ACHN (cell line): ENCODE results near the gene INSYN1.
"Not testable (repeated sequence)": the region's sequence is repeated elsewhere in the genome, so short reads cannot be mapped to it uniquely, and the experiment has no call there.

Experiments used
- DNase-seq: peaks from one replicate; pipeline ENCODE4 v3.0.0-alpha.2; 2015
- in situ Hi-C: cut with HindIII; loops from 2 replicates; pipeline ENCODE4 v1.10.0; 2017; ENCODE audit warnings: low sequenced_read_pairs, low pct_ligation_motif_present, low pct_unique_long_range_greater_than_20kb

Gene INSYN1

GRCh38 chr15:73727330-73727976 lies 25.7 kb downstream of the INSYN1 start:
- peak; percentile 72 for DNase-seq
- in situ Hi-C loops: no loop called here

- in situ Hi-C loops: no loop called here
- no peak for DNase-seq
Observed at GRCh38 chr15:73724212-73724611, 28.9 kb downstream of the INSYN1 start.

- no peak for DNase-seq
Observed at GRCh38 chr15:73723191-73723590, 30.0 kb downstream of the INSYN1 start.

GRCh38 chr15:73722425-73722824 lies 30.7 kb downstream of the INSYN1 start:
- DNase-seq: no peak
- in situ Hi-C loops: no loop called here

More at GRCh38 chr15:73723191-73723590, 30.0 kb downstream of the INSYN1 start:
- in situ Hi-C loops: no loop called here

- in situ Hi-C loops: no loop called here
Observed at GRCh38 chr15:73718694-73719093, 34.5 kb downstream of the INSYN1 start.

GRCh38 chr15:73717802-73718201 lies 35.3 kb downstream of the INSYN1 start:
- no peak for DNase-seq
- in situ Hi-C loops: no loop called here

More at GRCh38 chr15:73718694-73719093, 34.5 kb downstream of the INSYN1 start:
- DNase-seq: no peak

- in situ Hi-C loops: no loop called here
- DNase-seq: no peak
Observed at GRCh38 chr15:73717206-73717605, 35.9 kb downstream of the INSYN1 start.

GRCh38 chr15:73716417-73716816 lies 36.7 kb downstream of the INSYN1 start:
- in situ Hi-C loops: no loop called here
- no peak for DNase-seq

GRCh38 chr15:73715417-73715816 lies 37.7 kb downstream of the INSYN1 start:
- no peak for DNase-seq
- in situ Hi-C loops: no loop called here

GRCh38 chr15:73714695-73715301 lies 38.4 kb downstream of the INSYN1 start:
- in situ Hi-C loops: no loop called here

GRCh38 chr15:73712107-73712506 lies 41.0 kb downstream of the INSYN1 start:
- in situ Hi-C loops: no loop called here
- no peak for DNase-seq

More at GRCh38 chr15:73714695-73715301, 38.4 kb downstream of the INSYN1 start:
- no peak for DNase-seq

GRCh38 chr15:73711526-73711925 lies 41.6 kb downstream of the INSYN1 start:
- in situ Hi-C loops: no loop called here
- DNase-seq: no peak

- DNase-seq: no peak
- in situ Hi-C loops: no loop called here
Observed at GRCh38 chr15:73710321-73710720, 42.8 kb downstream of the INSYN1 start.

- no peak for DNase-seq
- in situ Hi-C loops: no loop called here
Observed at GRCh38 chr15:73709686-73710085, 43.5 kb downstream of the INSYN1 start.

GRCh38 chr15:73709241-73709640 lies 43.9 kb downstream of the INSYN1 start:
- in situ Hi-C loops: no loop called here
- no peak for DNase-seq

- in situ Hi-C loops: no loop called here
- DNase-seq: no peak
Observed at GRCh38 chr15:73708691-73709090, 44.5 kb downstream of the INSYN1 start.

GRCh38 chr15:73704869-73705645 lies 48.1 kb downstream of the INSYN1 start:
- DNase-seq: peak; percentile 45
- in situ Hi-C loops: no loop called here

- DNase-seq, in situ Hi-C loops: not testable (repeated sequence)
Observed at GRCh38 chr15:73704142-73704868, 48.8 kb downstream of the INSYN1 start.

- DNase-seq, in situ Hi-C loops: not testable (repeated sequence)
Observed at GRCh38 chr15:73703601-73704000, 49.5 kb downstream of the INSYN1 start.
